Endothelial cell of umbilical vein (primary cell): ENCODE measurements around the gene LCA5L. TPM values are rescaled to one million over a fixed set of nuclear protein-coding genes. Genes with fewer than 3 reads are reported as not detected.

Experiments
- BruUV-seq: library from RNA; stranded (reverse); fragments of 400-500 nt; replicated peaks from 2 replicates; lab custom pipeline; 2021; lab: Mats Ljungman, UMichigan
- CTCF ChIA-PET: fragments of 300-600, 350-600 bp; sonication (Branson Sonifier 250); formaldehyde crosslinking; loops from one replicate; lab custom pipeline; 2021; ENCODE audit warnings: antibody characterized with exemption, inconsistent platforms; lab: Charles Lee
- POLR2A ChIA-PET: fragments of 300-600, 350-600 bp; sonication (Branson Sonifier 250); formaldehyde crosslinking; loops from one replicate; lab custom pipeline; 2021; ENCODE audit warnings: antibody characterized with exemption, inconsistent platforms; lab: Charles Lee
- DNase-seq: peaks from one replicate; pipeline ENCODE4 v3.0.0-alpha.2; 2011; ENCODE audit warnings: low read depth, low spot score
- FAIRE-seq: peaks from 2 replicates; lab custom pipeline; 2011; peaks lifted over from hg19 to GRCh38; lab: Jason Lieb, UNC
- H2AFZ ChIP-seq: 2 replicates; pipeline ENCODE4 v1.6.0; 2012; ENCODE audit warnings: low read depth, low read length, control low read depth, inconsistent platforms
- H3K27ac ChIP-seq: 2 replicates; pipeline ENCODE4 v1.5.1; 2011; ENCODE audit warnings: low read depth, mild to moderate bottlenecking, control low read depth, low read length, moderate library complexity; ENCODE audit not compliant: insufficient read depth
- H3K27me3 ChIP-seq, 2 experiments: 2 replicates each; pipeline versions ENCODE4 v1.6.0 to v1.6.1; 2011; ENCODE audit warnings: low read length in 2 of 2, mixed read lengths in 1 of 2; ENCODE audit not compliant: control insufficient read depth in 2 of 2, insufficient read depth in 2 of 2
- H3K36me3 ChIP-seq, 2 experiments: 2 replicates in 1 of 2; 3 replicates in 1 of 2; pipeline ENCODE4 v1.5.1; 2011; ENCODE audit warnings: low read length in 2 of 2, mild to moderate bottlenecking in 1 of 2, moderate library complexity in 1 of 2; ENCODE audit not compliant: control insufficient read depth in 2 of 2, insufficient read depth in 2 of 2; ENCODE audit errors: extremely low read depth in 1 of 2
- H3K4me1 ChIP-seq: 3 replicates; pipeline ENCODE4 v1.5.1; 2011; ENCODE audit warnings: mild to moderate bottlenecking, low read length; ENCODE audit not compliant: control insufficient read depth, insufficient read depth; ENCODE audit errors: extremely low read depth
- H3K4me2 ChIP-seq: 2 replicates; pipeline ENCODE4 v1.6.1; 2011; ENCODE audit warnings: low read length, control low read depth, mixed read lengths; ENCODE audit not compliant: insufficient read depth
- H3K4me3 ChIP-seq, 3 experiments: fragments of 200-600 bp in 1 of 3; sonication (generic), shearing (Covaris generic) in 1 of 3; replicated peaks in 1 of 3; 2 replicates each; pipeline ENCODE4 v1.5.1; 2011 to 2016; ENCODE audit warnings: control low read depth in 3 of 3, low read length in 3 of 3, mild to moderate bottlenecking in 2 of 3, inconsistent platforms in 1 of 3, low read depth in 1 of 3, moderate library complexity in 1 of 3; ENCODE audit not compliant: insufficient read depth in 1 of 3
- H3K79me2 ChIP-seq: 2 replicates; pipeline ENCODE4 v1.6.0; 2012; ENCODE audit warnings: low read length, inconsistent platforms; ENCODE audit not compliant: control insufficient read depth, insufficient read depth
- H3K9ac ChIP-seq: replicated peaks from 2 replicates; pipeline ENCODE3; 2011; ENCODE audit warnings: low read length, control low read depth; ENCODE audit not compliant: insufficient read depth; ENCODE audit errors: extremely low read depth
- H3K9me1 ChIP-seq: replicated peaks from 3 replicates; pipeline ENCODE4 v1.6.0; 2011; ENCODE audit warnings: mild to moderate bottlenecking, low read length; ENCODE audit not compliant: control insufficient read depth, insufficient read depth; ENCODE audit errors: extremely low read depth
- H3K9me3 ChIP-seq: replicated peaks from 2 replicates; pipeline ENCODE4 v1.5.1; 2012; ENCODE audit warnings: low read length, inconsistent platforms; ENCODE audit not compliant: control insufficient read depth, insufficient read depth
- H4K20me1 ChIP-seq: replicated peaks from 2 replicates; pipeline ENCODE3; 2011; ENCODE audit warnings: mild to moderate bottlenecking, low read length; ENCODE audit not compliant: control insufficient read depth, insufficient read depth; ENCODE audit errors: extremely low read depth
- EZH2 ChIP-seq: IDR thresholded peaks from 2 replicates; pipeline ENCODE4 v1.6.1; 2012; ENCODE audit warnings: borderline replicate concordance, low read depth, mild to moderate bottlenecking, moderate library complexity, low read length, inconsistent platforms; ENCODE audit not compliant: severe bottlenecking
- FOS ChIP-seq: IDR thresholded peaks from 2 replicates; pipeline ENCODE4 v1.6.1; 2011; ENCODE audit warnings: mild to moderate bottlenecking, low read length, moderate library complexity, borderline replicate concordance; ENCODE audit not compliant: insufficient read depth
- GATA2 ChIP-seq: IDR thresholded peaks from 2 replicates; pipeline ENCODE4 v1.7.0; 2011; ENCODE audit warnings: low read depth, mild to moderate bottlenecking, moderate library complexity, mixed read lengths, low read length; ENCODE audit not compliant: insufficient read length, insufficient read depth
- JUN ChIP-seq: IDR thresholded peaks from 2 replicates; pipeline ENCODE4 v1.6.1; 2011; ENCODE audit warnings: borderline replicate concordance, low read depth; ENCODE audit not compliant: insufficient read length, insufficient read depth
- MAX ChIP-seq: IDR thresholded peaks from 2 replicates; pipeline ENCODE4 v1.6.1; 2011; ENCODE audit not compliant: insufficient read depth, insufficient read length
- MYC ChIP-seq: IDR thresholded peaks from one replicate; pipeline ENCODE4 v1.6.1; 2011; ENCODE audit warnings: mild to moderate bottlenecking, low read depth, low read length
- POLR2A ChIP-seq: IDR thresholded peaks from 2 replicates; pipeline ENCODE4 v1.6.1; 2012; ENCODE audit warnings: low read depth, mild to moderate bottlenecking, control low read depth, low read length
- POLR2AphosphoS5 ChIP-seq: IDR thresholded peaks from 2 replicates; pipeline ENCODE4 v1.6.1; 2012; ENCODE audit warnings: low read depth, mild to moderate bottlenecking, control low read depth, low read length, moderate library complexity; ENCODE audit not compliant: insufficient read depth
- dilution Hi-C: fragments of 300-500 bp; cut with MboI; formaldehyde crosslinking; loops from one replicate; pipeline ENCODE4 v1.15.0; 2019; ENCODE audit warnings: low sequenced_read_pairs; ENCODE audit not compliant: extremely low pct_ligation_motif_present
- intact Hi-C: fragments of 100-400 bp; cut with micrococcal nuclease; formaldehyde crosslinking; loops from one replicate; pipeline ENCODE4 v1.10.0; 2022
- polyA plus RNA-seq, 4 experiments: library from polyadenylated mRNA; depleted of rRNA in 3 of 4; stranded (reverse) in 3 of 4; unstranded in 1 of 4; fragments of >200 nt; gene quantifications; 2 replicates each; pipeline versions ENCODE4 v1.2.1 to v1.2.3, GENCODE V29; 2011 to 2012; ENCODE audit warnings: missing spikeins in 1 of 4
- total RNA-seq: library from RNA; stranded (reverse); gene quantifications from 2 replicates; pipeline ENCODE4 v1.2.3, GENCODE V29; 2021
- TF ChIP-seq, protein P1 (sequence below), 2 donors: IDR thresholded peaks; 1 replicate in 1 of 2; 2 replicates in 1 of 2; pipeline ENCODE4 v1.5.1; 2011; ENCODE audit warnings: low read length in 2 of 2, mild to moderate bottlenecking in 2 of 2, moderate library complexity in 2 of 2, control low read depth in 1 of 2, inconsistent platforms in 1 of 2, low read depth in 1 of 2; ENCODE audit not compliant: insufficient read depth in 1 of 2; ENCODE audit errors: extremely low read depth in 1 of 2

LCA5L gene
- total and polyA plus RNA-seq, 2 donors (not counting 3 experiments of a cell fraction or from before 2014, with no cell fraction given) = 0.26 to 1.0 TPM

GRCh38 chr21:39381009-39381408 is 64.6 kb downstream of the LCA5L start:
- H3K36me3 ChIP-seq = no peaks in the 10 kb centered on the region
- H3K27ac ChIP-seq = peak overlapping the region; percentile 71
- no peaks in the 10 kb centered on the region for H3K27me3 ChIP-seq
- H3K4me2 ChIP-seq = peak overlapping the region; percentile 92
- peak overlapping the region; percentile 63 for H2AFZ ChIP-seq
- peaks cover 24% of the 10 kb centered on the region for H3K79me2 ChIP-seq
- peak overlapping the region; percentile 28 to 80 (median 78) for H3K4me3 ChIP-seq
- no peaks in the 10 kb centered on the region for H4K20me1 ChIP-seq
- ChIA-PET CTCF (interaction anchor here (1.5 kb wide), 1 partner anchor 33 kb away, joined by 6 read pairs; no protein-coding TSS in a partner anchor), POLR2A (interaction anchor here (1.2 kb wide), 1 partner anchor 64 kb away, joined by 3 read pairs; no protein-coding TSS in a partner anchor)
- TF ChIP-seq MAX = no peak
- TF ChIP-seq EZH2 = no peak
- no peak for TF ChIP-seq FOS
- TF ChIP-seq MYC = no peak
- TF ChIP-seq JUN = no peak
- TF ChIP-seq, protein P1, sequence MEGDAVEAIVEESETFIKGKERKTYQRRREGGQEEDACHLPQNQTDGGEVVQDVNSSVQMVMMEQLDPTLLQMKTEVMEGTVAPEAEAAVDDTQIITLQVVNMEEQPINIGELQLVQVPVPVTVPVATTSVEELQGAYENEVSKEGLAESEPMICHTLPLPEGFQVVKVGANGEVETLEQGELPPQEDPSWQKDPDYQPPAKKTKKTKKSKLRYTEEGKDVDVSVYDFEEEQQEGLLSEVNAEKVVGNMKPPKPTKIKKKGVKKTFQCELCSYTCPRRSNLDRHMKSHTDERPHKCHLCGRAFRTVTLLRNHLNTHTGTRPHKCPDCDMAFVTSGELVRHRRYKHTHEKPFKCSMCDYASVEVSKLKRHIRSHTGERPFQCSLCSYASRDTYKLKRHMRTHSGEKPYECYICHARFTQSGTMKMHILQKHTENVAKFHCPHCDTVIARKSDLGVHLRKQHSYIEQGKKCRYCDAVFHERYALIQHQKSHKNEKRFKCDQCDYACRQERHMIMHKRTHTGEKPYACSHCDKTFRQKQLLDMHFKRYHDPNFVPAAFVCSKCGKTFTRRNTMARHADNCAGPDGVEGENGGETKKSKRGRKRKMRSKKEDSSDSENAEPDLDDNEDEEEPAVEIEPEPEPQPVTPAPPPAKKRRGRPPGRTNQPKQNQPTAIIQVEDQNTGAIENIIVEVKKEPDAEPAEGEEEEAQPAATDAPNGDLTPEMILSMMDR (IDR thresholded peaks at IDR 0.05; ENCODE audit: extremely low read depth in 1 of 2, insufficient read depth in 1 of 2, low read depth in 1 of 2, low read length in 2 of 2) = no peak
- TF ChIP-seq POLR2AphosphoS5 = no peak
- no peak for TF ChIP-seq POLR2A
- TF ChIP-seq GATA2 = no peak
- no TSS peak for BruUV-seq
- FAIRE-seq = no peak
- no peaks in the 10 kb centered on the region for H3K9me3 ChIP-seq
- DNase-seq = no peak
- intact Hi-C loops = loop anchor here (2.0 kb wide), 1 partner anchor 32 kb away; the partner anchor contains the start of gene HMGN1
- H3K9ac ChIP-seq = peak overlapping the region; percentile 88
- H3K4me1 ChIP-seq = peaks cover 20% of the 10 kb centered on the region
- H3K9me1 ChIP-seq = no peaks in the 10 kb centered on the region
- dilution Hi-C loops = no loop called here
